Stomach (tissue), 4 donors: ENCODE results near the gene TMEM52.

ENCODE experiments used
- CTCF ChIP-seq, 7 experiments: fragments of 450-650 bp in 4 of 7; fragments of 200-600 bp in 3 of 7; sonication (generic) in 3 of 7; IDR thresholded peaks; one replicate each; pipeline ENCODE4 v1.5.1; 2016 to 2019; ENCODE audit warnings: antibody characterized with exemption in 7 of 7, control low read depth in 2 of 7, mild to moderate bottlenecking in 1 of 7
- POLR2A ChIP-seq, 4 donors: fragments of 450-650 bp; IDR thresholded peaks; one replicate each; pipeline ENCODE4 v1.6.1; 2016; ENCODE audit warnings: antibody characterized with exemption in 4 of 4, control low read depth in 2 of 4, mild to moderate bottlenecking in 1 of 4, moderate library complexity in 1 of 4

- no peak for TF ChIP-seq CTCF (IDR thresholded peaks at IDR 0.05)
- TF ChIP-seq POLR2A (IDR thresholded peaks at IDR 0.05), result no peak
Observed at GRCh38 chr1:1955621-1956094, 36.6 kb upstream of the TMEM52 start.
